ENCODE data around the gene ELMO1. TPM values are rescaled to one million over a fixed set of nuclear protein-coding genes. Genes with fewer than 3 reads are reported as not detected.
"Not testable (repeated sequence)": the region's sequence is repeated elsewhere in the genome, so short reads cannot be mapped to it uniquely, and the experiment has no call there.

Gene ELMO1
- total RNA-seq, 1 donor from 2014 or later = 62.2 TPM

GRCh38 chr7:37151741-37152413 lies 296.8 kb downstream of the ELMO1 start:
- DNase-seq (ENCODE audit: extremely low read depth, low read depth, low spot score) = no peak

- no peak for DNase-seq (ENCODE audit: extremely low read depth, low read depth, low spot score)
Measured at GRCh38 chr7:37150856-37151255, 297.8 kb downstream of the ELMO1 start.

GRCh38 chr7:37150180-37150579 lies 298.5 kb downstream of the ELMO1 start:
- no peak for DNase-seq (ENCODE audit: extremely low read depth, low read depth, low spot score)

DNA sequence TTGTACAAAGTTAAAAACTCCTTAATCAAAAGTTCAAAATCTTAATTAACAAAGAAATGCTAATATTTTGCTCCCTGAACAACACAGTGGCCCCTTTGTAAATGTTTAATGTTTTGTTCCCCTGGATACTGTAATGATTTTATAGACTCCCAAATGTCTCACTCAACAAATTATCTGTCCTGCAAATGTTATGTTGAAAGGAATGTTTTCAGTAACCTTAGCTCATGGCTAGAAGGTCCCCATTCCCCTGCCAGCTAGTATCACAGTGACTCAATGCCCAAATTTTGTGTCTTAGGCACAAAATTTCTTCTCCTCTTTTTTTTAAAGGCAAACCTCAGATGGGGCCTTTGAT lies 298.9 kb downstream of the ELMO1 start:
- no peak for DNase-seq (ENCODE audit: extremely low read depth, low read depth, low spot score)

GRCh38 chr7:37149051-37149772 lies 299.5 kb downstream of the ELMO1 start:
- no peak for DNase-seq (ENCODE audit: extremely low read depth, low read depth, low spot score)

- DNase-seq (ENCODE audit: extremely low read depth, low read depth, low spot score) = no peak
Measured at GRCh38 chr7:37145682-37146081, 303.0 kb downstream of the ELMO1 start.

DNA sequence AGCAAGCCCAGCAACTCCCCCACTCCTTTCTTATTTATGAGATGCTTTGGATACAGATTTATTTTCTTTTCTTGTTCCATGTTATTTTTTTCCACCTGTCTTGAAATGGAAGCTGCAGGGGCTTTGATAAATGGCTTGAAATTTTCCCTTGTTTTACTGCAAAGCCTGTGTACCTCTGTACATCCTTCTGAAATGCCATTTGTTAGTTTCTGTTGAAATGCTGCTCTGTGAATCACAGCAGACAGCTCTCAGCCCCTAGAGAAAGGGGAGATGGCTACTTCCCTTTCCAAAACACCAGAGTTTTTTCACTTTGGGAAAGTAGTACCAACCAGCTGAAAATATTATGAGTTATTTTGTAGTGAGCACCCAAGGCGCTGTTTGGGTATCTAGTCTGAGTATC lies 304.2 kb downstream of the ELMO1 start:
- no peak for DNase-seq (ENCODE audit: extremely low read depth, low read depth, low spot score)

GRCh38 chr7:37142958-37143357 lies 305.7 kb downstream of the ELMO1 start:
- no peak for DNase-seq (ENCODE audit: extremely low read depth, low read depth, low spot score)

- DNase-seq (ENCODE audit: extremely low read depth, low read depth, low spot score) = no peak
Measured at GRCh38 chr7:37141742-37142141, 306.9 kb downstream of the ELMO1 start.

DNA sequence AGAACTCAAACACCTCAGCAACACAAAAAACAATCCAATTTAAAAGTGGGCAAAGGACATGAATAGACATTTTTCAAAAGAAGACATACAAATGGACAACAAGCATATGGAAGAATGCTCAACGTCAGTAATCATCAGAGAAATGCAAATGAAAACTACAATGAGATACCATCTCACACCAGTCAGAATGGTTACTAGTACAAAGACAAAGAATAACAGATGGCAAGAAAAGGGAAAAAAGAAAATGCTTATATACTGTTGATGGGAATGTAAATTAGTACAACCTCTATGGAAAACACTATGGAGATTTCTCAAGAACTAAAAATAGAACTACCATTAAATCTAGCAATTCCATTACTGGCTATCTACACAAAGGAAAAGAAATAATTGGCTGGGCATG lies 314.8 kb downstream of the ELMO1 start:
- not testable (repeated sequence) for DNase-seq (ENCODE audit: extremely low read depth, low read depth, low spot score)

DNA sequence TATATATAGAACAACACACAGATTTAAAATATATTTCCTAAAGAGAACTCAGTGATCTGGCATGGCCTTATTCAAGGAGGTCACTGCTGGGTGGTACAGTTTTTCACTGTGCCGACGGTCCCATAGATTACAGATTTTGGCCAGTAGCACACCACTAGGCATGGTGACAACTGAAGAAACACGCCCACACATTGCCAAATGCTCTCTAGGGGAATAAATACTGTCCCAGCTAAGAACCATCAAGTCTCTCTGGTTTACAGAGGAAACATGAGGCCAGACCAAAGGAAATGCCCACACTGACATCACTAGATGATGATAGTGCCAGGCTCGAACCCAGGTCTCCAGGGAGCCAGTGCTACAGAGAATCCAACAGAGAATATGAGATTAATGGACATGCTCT lies 316.8 kb downstream of the ELMO1 start:
- no peak for DNase-seq (ENCODE audit: extremely low read depth, low read depth, low spot score)

DNA sequence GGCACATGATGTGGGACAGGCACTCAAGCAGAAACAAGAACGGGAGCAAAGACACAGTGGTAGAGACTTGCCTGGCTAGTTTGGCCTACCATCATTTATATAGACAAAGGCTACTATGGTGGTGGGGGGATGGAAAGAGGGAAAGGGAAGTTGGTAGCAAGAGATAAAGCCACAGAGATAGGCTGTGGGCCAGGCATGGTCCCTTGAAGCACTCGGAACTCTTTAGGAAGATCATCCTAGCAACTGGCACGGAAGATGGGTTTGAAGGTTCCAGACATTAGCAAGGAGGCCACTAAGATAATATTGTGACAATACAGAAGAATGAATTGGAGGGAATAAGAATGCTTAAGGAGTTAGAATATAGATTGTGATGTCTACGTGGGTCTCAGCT lies 319.6 kb downstream of the ELMO1 start:
- DNase-seq (ENCODE audit: extremely low read depth, low read depth, low spot score) = no peak

DNA sequence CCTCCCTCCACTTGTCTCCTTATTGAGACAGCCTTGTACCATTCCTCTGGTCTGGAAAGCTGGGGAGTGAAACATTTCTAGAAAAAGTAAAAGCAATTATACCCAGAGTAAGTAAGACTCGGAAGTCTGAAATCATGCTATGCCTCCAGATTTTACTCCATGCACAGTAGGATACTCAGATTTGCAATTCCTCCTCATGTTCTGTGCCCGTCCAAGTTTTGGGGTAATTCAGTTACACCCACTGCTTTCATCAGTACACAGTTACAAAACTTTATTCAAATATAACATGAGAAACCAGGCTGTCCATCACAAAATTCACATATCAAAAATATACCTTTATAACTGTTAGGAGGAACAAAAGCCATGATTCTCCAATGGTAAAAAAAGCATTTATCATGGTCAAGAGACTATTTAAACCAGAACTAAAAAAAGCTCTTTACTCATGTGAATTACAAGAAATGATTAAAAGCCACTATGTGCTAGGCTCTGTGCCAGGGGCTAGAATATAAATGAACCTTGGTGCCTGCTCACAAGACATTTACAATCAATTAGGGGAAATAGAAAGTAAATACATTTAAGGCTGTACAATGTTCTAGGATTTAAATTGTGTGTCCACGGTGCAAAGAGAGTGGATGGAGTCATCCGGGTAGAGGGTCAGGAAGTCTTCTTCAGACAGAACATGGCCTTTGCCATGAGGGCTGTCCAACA lies 320.2 kb downstream of the ELMO1 start:
- DNase-seq (ENCODE audit: extremely low read depth, low read depth, low spot score) = no peak

DNA sequence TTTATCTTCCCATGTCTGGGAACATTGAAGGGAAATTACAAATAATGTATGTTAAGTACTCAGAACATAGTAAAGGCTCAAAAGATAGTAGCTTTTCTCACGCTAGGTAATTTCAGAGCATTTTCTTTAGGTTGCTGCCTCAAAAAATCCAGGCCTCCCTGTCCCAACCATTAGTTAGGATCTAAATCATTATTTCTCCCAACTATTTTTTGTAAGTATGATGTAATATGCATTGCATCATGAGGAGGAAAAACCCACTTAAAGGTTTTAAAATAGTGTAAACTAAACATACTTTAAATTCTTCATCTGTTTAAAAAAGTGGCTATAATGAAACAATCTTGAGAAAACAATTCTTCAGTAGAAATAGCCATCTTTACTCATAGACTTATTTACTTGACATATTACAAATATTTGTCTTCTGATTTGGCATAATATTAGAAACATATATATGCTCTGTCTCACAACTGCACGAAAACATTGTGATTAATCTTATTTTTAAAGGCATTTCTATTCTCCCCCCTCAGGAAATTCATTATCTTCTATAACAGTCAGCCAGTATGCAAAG lies 329.3 kb downstream of the ELMO1 start:
- DNase-seq (ENCODE audit: extremely low read depth, low read depth, low spot score) = no peak

GRCh38 chr7:37118004-37118403 lies 330.7 kb downstream of the ELMO1 start:
- DNase-seq (ENCODE audit: extremely low read depth, low read depth, low spot score) = no peak

DNA sequence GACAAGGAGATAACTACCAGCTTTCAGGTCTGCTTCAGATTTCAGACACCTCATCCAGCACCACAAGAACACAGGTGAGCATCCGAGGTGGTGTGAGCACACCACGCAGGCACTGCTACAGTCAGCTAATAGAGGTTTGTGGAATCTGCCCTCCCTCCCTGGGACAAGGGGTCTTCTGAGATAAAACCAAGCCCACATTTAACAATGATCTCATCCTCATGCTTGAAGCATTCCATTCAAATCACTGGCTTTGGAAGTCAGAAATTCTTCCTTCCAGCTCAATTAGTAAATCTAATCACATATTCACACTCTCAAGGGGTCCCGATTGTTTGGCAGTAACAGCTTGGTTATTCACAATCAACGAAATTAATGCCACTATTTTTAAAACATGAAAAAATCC lies 331.4 kb downstream of the ELMO1 start:
- no peak for DNase-seq (ENCODE audit: extremely low read depth, low read depth, low spot score)

GRCh38 chr7:37116093-37116701 lies 332.5 kb downstream of the ELMO1 start:
- DNase-seq (ENCODE audit: extremely low read depth, low read depth, low spot score) = no peak

DNA sequence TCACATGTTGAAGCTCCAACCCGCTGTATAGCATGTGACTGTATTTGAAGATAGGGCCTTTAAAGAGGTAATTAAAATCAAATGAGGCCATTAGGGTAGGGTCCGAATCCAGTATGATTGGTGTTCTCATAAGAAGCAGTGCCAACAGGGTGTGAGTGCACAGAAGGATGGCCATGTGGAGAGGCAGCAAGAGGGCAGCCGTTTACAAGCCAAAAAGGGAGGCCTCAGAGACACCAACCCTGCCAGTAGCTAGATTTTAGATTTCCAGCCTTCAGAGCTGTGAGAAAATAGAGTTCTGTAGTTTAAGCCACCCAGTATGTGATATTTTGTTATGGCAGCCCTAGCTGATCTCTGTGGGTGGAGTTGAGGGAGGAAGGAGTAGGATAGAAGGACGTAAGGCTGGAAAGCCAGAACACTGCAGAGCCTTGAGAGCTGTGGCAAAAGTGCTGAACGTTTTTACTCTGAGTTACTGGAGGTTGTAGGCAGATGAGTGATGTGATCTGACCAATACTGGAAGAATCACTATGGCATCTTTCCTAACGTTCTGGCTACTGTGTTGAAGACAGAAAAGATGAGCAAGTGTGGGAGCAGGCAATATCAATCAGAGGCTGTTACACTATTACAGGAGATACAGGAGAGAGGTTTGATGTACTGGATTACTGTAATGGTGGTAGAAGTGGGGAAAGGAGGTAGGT lies 334.9 kb downstream of the ELMO1 start:
- no peak for DNase-seq (ENCODE audit: extremely low read depth, low read depth, low spot score)

GRCh38 chr7:37112876-37113275 lies 335.8 kb downstream of the ELMO1 start:
- DNase-seq (ENCODE audit: extremely low read depth, low read depth, low spot score) = no peak

GRCh38 chr7:37112218-37112617 lies 336.4 kb downstream of the ELMO1 start:
- DNase-seq (ENCODE audit: extremely low read depth, low read depth, low spot score) = no peak

DNA sequence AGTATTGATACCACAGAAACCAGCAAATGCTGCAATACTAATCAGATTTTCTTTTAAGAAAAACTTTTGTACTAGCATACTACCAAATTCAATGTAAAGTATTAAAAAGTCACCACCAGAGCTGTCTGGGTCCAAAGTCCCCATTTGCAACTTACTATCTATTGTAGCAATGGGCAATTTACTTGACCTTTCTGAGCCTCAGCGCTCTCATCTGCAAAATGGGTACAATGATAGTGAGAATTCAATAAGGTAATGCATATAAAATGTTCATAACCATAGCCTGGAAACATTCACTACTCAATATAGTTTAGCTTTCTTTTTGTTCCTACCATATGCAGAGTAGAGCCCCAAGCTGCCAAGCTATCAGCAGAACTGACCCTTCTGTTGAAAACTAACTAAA lies 337.2 kb downstream of the ELMO1 start:
- DNase-seq (ENCODE audit: extremely low read depth, low read depth, low spot score) = no peak

Measured in glomerular endothelial cell (primary cell).